GM21786 (cell line): ENCODE data around the gene ATAD3A.

Experiments used
- ATAC-seq: cut with Tn5 transposase; IDR thresholded peaks from one replicate; pipeline ENCODE4 v1.9.1; 2021; ENCODE audit not compliant: unreplicated experiment

Gene ATAD3A

DNA sequence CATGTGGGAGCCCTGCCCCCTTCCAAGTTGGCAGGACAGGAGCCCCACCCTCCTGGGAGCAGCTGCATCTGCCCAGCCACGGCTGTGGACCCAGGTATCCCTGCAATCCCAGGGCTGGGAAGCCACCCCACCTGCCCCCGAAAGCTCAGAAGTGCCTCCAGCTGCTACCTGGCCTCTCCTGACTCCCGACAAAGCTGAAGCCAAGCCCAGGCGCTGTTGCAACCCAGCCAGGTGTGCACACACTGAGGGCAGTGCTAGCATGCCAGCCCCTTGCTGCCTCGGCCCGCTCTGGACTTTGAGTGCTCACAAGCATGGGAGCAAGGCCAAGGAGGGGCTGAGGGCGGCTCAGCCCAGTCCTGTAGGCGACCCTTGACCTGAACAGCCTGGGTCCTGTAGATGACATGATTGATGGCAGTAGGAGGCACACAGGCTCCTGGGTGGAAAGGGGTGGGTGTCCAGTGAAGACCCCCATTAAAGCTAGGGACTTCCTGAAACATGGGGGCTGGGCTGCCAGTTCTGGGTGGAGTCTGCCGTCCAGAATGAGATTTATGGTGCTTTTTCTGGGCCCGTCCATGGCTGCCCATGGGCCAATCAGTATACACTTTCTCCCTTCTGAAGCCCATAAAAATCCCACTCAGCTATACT, 65.5 kb downstream of the ATAD3A start:
- ATAC-seq: no peak

DNA sequence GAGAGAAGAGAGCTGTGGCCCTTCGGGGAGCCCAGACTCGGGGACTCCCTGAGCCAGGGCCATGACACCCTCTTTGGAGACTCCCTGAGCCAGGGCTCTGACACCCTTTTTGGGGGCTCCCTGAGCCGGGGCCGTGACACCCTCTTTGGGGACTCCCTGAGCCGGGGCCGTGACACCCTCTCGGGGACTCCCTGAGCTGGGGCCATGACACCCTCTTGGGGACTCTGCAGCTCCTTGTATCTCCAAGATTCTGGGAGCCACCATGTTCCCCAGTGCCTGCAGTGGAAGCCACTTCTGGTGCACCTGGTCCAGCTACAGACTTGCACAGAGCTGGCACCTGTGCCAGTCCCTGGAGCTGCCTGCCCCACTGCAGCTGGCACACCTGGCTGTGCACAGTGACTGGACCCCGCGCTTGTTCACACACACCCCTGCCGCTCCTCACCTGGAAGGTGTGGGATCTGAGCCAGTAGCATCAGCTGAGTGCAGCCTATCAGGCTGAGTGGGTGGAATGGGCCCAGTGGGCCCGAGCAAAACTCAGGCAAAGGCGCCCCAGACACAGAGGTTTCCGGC, 66.5 kb downstream of the ATAD3A start:
- ATAC-seq: no peak

DNA sequence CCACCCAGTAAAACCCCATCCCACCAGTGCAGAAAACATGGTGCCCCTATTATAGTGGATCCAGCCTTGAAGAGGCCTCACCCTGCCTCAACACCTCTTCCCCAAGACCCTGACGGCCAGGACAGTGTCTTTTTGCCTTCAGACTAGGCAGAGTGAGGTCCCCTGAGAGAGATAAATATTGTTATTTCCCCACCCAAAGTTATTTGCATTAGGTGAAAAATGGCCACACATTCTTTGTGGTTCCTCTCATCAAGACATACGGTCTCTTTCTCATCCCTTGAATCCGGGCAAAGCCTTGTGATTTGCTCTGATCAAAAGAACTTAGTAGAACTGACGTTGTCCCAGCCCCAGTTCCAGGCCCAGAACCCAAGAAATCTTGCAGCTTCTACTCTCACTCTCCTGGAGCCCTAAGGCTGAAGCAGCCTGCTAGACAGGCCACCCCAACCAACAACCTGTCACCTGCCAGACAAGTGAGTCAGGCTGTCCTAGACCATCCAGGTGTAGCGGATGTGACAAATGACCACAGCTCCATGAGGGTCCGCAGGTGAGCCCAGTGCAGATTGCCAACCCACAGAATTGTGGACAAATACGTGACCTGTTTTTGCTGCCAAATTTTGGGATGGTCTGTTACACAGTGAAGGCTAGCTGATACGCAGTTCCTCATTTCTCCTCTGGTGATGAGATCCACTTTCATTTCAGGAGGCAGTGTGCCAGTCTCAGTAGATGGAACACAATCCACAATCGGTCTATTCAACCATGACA, 70.8 kb downstream of the ATAD3A start:
- ATAC-seq: no peak

DNA sequence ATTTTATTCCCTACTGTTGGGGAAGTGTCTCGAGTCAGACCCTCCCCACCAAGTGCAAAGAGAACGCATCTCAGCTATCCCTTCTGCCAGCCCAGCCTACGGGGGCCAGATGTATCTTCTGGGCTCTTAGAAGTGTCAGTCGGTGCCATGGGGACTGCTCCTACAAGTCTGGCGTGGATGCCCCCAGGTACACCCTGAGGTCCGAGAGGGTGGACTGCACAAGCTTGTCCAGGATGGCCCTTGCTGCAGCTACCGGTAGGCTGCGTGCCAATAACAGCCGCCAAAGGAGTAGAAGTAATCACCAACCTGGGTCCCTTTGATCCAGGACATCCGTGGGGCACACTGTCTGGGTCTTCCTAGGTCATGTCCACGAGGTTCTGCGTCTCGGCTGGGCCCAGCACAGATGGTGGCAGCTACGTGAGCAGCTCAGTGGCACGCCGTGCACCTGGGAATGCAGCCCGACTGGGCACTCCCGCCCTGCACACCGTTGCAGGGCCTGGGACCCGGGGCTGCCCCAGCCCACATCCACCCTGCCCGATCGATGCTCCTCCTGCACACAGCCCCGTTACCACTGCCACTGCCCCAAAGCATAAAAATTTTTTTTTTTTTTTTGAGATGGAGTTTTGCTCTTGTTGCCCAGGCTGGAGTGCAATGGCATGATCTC, 71.5 kb downstream of the ATAD3A start:
- ATAC-seq: no peak
